ENCODE measurements around the gene ARHGEF2.
A peak's percentile ranks its signal among the peaks of the same experiment; 100 is the strongest.

The ARHGEF2 gene

DNA sequence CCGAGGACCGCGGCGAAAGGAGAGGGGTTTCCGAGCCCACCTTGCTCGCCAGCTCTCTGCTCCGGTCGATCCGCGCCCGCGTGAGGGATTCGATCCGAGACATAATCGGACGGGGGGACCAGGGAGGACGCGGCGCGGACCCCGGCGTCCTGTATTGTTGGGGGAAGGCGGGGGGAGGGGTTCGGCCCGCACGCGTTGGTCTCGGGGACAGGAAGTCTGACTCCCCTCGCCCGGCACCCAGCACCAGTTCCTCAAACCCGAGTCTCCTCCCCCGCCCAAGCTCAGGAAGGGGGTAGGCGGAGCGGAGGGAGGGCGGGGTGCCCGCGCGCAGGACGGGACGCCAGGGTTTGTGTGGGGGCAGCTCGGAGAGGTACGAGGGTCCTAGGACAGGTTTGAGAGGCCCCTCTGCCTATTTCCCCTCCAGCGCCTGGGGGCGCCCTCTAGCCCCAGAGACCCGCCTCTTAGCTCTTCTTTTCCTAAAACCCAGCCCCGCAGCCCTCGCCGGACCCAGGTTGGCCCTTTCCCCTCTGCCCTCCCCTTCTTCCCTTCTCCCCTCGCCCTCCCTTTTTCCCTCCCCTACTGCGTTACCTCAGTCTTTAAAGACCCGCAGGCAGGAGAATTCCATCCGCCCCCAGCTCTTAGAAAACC, at the start of gene ARHGEF2:
Gene ARHGEF2 (minus strand): TSS at position 223 of the 648 bp plus-strand sequence. CDS start 120 bp downstream, at position 103.
- DNase-seq = no peak

DNA sequence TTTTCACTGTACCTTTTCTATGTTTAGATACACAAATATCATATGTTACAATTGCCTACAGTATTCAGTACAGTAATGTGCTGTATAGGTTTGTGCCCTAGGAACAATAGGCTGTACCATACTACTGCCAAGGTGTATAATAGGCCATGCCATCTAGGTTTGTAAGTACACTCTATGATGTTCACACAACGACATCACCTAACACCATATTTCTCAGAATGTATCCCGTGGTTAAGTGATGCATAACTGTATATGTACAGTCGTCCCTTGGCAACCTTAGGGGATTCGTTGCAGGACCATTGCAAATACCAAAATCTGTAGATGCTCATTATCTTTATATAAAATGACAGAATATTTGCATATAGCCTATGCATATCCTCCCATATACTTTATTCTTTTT, 48.2 kb upstream of the ARHGEF2 start:
- no peak for DNase-seq

DNA sequence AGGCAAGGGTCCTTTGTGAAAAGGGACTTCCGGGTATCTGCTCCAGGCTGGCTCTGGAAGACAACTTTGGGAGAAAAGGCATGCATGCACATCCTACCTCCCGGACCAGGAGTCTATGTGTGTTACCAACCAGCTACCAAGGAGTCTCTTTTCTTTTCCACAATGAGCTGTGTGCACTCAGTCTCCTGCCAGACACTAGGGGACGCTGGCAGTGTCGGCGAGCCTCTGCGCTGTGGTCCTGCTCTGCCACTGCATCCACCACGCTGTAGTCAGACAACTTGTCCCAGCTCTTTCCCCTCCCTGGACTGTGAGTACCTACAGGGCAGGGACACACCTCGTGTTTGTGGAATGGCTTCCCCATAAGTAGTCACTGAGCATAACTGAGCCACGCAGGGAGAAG, 47.5 kb upstream of the ARHGEF2 start:
- no peak for DNase-seq

DNA sequence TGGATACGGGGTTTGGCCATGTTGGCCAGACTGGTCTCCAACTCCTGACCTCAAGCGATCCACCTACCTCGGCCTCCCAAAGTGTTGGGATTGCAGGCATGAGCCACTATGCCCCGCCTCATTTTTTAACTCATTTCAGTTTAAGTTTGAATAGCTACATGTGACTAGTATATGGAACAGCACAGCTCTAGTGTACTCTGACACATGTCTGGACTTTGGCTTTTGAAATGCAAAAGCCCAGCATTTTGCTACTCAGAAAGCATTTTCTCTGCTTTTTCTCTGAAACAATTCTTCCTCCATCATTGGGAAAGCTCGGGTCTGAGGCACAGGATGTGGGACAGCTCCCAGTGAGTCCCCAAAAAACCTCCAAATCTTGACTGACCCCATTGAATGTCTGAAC, 46.5 kb upstream of the ARHGEF2 start:
- no peak for DNase-seq

DNA sequence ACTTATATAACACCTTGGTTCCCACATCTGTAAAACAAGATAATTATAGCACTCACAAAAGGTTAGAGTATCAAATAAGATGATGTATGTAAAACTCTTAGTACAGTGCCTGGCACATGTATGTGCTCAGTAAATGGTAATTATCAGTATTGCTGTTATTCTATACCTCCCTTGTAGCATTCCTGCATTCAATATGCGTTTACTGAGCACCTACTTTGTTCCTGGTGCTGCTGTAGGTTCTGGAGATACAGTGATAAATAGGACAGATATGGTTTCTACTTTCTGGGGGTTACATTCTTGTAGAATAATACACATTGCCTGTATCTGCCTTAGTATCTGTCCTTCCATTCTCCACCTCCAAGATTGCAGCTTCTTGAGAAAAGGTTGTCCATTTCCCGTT, 43.6 kb upstream of the ARHGEF2 start:
- no peak for DNase-seq

DNA sequence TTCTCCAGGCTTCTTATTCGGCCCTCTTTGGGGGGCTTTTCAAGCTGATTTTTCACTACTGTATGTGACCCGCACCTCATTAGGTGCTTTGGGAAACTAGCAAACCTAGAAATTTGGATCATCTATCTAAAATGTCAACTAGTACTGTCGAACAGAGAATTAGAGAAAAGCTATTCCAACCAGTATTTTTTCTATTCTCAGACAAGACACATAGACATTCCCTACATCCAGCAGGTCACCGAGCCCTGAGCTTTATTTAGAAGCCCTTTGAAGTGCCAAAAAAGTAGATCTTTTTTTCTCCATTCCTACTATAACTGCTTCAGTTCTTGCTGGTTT, 42.7 kb upstream of the ARHGEF2 start:
- no peak for DNase-seq

DNA sequence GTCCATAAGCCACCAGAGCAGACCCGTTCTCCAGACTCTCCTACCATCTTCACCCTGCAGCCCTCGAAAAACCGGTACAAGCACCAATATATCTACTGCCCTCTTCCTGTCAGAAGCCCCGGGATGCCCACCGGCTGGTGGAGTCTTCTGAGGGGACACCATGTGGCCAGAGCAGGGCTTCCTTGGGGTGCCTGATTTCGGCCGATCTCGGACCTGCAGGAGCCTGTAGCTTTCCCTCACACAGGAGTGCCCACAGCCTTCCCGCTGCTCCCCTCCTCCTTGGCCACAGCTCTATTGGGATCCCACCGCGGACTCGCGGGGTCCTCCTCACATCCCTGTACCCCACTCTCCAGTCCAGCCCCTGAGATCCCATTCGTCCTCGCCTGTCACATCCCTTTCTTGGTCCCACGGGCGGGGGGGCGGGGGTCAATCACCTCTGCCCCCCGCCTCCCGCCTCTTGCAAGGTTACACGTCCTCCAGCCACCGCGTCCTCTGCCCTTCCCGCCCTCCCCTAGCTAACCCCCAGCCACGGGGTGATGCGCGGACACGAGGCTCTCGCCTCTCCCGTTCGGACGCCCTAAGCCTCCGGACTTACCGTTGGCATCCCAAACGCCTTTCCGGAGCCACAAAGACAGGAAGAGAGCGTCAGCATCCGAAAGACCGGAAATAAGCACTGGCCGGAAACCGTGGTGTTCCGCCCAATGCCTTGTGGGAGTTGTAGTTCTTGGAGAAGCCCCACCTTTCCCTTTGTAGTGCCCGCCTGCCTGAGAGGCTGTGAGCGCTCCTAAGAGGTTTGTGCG, 42.1 kb upstream of the ARHGEF2 start, which contains the start of gene SSR2:
Gene SSR2 (minus strand): TSS at position 659 of the 800 bp plus-strand sequence. CDS start 784 bp downstream, outside the sequence.
- DNase-seq = peak; percentile 42 to 83

DNA sequence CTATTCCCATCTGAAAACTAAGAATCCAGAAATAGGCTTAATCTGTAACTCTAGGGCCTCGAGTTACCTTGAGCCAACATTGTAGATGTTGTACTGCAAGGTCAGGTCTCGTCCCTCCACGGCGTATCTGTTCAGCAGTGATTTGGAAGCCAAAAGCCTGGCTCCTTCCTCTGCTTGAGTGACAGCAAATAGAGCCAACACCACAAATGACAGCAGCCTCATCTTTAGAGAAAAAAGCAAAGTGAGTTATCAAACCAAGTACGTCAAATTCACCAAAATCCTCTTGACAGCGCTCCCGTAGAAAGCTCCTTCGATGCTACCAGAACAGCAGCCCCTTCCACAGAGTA, 41.6 kb upstream of the ARHGEF2 start:
- no peak for DNase-seq

DNA sequence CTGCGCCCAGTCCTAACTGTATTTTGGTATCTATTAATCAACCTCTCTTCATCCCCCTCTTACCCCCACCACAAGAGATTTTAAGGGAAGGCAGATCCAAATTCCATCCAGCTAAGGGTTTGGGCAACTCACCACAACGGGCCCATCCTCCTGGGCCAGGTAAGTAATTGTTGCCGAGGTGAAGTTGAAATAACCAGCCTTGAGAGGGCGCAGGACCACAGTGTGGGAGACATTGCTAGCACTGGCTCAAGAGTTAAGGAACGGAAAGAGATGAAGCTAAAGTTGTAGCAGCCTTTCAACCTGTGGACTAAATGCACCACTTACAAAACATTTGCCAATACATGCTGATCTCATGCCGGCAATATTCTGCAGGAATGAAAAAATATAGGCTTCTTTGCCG, 36.5 kb upstream of the ARHGEF2 start:
- no peak for DNase-seq

DNA sequence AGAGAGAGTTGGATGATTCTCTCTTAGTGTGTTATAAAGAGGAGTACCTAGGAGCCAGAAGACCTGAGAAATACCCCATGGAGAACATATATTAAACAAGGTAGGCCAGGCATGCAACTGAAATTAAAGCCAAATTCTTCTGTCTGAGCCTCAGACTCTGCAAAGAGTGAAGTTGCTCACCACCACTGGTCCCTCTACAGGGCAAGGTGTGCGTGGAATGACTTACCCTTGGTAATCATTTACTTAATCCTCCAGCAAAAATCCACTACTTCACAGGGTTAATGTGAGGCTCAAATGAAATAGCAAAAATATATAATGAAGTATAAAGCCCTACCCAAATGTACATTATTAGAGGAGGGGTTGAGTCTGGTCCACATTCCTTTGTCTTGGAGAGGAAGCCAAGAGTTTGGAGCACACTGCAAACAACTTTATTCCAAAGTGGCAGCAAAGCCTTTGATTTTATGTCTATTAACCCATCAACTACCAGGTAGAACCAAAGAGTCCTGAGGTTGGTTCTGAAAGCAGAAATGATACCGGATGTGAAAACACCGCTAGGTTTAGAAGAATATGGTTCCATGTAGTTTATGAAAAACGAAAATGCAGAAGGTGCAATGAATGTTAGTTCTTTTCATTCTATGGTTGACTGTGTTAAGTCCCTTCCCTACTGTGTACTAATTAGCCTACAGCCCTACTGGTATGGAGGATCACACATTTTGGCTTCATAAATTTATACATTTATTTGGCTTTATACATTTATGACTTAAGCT, 33.9 kb upstream of the ARHGEF2 start:
- no peak for DNase-seq

DNA sequence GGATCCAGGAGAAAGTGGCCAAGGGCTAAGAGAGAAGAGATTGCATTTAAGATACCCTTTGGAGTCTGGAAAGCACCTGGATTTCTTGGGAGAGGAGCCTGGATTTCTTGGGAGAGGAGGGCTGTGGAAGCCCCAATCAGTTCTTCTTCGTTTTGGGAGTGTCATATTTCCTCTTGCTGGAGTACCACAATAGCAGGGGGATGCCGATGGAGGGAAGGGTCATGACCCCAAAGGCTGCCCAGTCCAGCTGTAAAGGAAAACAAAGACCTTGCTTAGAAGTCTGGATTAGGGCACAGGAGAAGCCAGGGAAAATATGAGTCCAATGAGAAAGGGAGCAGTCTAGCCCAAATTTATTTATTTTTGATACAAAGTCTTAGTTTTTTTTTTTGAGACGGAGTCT, 31.1 kb upstream of the ARHGEF2 start:
- no peak for DNase-seq

DNA sequence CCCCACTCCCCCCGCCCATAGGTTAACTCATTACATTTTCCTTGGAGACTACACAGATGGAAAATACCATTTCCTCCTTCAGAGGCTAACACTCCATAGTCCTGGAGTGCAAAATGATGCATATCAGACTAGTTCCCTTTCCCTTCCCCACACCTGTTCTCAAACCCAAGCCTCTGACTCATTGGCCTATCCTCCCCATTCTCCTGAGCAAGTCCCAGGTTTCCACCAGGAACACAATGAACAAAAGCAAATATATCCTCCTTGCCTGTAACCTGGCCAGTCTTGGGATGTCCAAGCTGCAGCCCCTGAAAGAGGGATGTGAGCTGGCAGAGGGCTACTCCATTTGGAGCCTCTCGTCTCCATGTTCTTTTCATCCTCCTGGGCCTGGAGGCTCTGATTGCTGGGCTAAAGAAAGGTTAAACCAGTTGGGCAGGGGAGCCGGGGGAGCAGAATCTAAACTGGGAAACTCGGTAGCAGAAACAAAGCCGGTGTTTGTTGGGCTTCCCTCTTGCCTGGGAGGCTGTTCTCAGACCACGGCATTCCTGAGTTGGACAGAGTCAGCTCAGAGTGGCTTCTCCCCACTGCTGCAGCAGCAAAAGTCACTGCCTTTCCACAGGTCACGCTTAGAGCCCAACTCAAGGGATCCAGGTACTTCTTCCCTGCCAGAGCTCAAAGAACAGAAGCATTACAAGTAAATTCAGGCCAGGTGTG, 28.5 kb upstream of the ARHGEF2 start:
- no peak for DNase-seq

DNA sequence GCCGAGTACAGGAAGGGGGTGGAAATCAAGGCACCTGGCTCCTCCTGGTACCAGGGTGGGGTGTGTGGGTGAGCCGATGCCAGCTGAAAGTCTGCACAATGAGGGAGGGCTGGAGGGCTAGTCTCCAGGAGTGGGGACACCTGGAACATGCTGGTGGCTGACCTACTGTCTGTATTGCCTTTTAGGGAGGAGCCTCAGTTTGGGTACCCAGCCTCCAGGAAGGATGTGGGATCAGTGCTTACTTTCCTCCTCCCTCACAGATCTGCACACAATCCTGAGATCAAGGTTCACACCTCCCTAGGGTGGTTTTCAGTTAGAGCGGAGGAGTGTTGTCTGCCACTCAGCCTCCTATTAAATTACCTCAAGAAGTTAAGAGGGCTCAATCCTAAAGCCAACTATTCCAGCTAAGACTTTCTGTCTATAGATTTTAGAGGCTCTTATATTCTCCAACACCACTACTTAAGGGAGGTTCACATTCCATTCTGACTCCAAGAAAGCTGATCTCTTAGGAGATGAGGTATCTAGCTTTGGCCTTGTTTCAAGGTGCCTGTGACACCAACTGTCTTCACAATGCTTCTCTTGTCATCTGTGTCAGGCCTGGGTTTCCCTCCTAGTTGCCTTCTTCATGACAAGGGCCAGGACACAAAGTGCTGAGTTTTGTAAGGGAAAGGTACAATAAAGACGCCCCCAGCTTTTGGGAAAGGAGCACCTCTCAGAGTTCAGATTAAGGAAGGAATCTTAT, 26.7 kb upstream of the ARHGEF2 start:
- DNase-seq = no peak

DNA sequence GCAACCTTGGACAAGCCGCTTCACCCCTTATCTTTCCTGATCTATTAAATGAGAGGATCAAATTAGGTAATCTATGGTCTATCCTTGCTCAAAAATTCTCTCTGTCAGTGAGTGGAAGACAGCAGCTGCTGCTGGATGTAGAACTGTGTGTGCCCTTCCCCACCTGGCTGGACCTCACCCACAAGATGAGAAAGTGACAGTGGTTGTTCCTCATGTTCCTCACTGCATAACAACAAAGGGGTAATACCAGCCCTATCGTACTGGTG, 25.5 kb upstream of the ARHGEF2 start:
- DNase-seq = no peak

DNA sequence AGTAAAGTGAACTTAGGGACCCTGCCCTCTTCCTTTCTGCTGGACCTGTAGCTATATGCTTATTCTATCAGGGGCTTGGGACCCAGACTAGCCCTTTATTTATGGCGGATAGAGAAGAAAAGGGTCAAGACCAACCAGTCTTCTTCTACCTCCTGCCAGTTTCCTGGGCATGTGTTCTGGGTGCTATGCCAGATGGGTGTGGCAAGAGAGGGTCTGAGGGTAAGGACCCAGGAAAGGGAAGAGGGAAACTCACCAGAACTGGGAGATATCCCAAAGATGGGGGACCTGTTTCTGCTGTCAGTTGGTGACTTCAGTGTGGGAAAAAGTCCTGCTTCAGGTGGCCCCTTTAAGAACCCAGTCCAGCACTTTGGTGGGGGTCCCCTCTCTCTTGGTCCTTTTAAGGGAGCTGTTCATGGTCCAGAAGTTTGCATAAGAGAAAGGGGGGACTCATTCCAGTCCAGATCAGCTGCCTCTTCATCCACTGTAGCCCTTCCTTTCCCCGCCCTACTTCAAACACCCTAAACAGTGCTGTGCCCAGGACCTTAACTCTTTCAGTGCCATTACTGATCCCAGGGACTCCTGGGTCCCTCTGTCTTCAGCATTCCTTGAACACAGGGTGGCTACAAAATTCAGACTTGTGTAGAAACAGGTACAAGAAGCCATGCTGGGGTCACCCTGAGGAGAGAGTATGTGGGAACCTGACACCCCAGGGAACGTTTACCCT, 24.0 kb upstream of the ARHGEF2 start:
- DNase-seq = no peak

DNA sequence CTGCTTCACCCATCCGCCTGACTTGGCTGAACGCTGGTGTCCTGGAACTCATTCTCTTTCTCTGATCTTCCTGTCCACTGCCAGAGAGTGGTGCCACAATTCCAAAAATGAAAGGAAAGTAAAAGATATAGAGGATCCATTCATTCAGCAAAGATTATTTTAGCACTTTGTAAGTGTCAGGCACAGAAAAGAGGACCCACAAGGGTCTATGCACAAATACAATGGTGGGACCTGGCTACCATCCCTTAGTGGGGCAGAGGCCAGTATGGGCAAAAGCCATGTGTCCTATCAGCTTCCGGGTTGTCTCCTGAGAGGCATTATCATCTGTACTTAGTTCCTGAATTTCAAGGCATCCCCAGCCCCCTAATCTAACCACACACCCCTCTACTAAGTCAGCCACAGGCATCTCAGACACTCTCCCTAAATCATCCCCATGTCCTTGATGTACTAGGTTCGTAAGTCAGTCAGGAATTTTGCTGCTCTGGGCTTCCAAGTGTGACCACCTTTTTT, 23.4 kb upstream of the ARHGEF2 start:
- DNase-seq = no peak

DNA sequence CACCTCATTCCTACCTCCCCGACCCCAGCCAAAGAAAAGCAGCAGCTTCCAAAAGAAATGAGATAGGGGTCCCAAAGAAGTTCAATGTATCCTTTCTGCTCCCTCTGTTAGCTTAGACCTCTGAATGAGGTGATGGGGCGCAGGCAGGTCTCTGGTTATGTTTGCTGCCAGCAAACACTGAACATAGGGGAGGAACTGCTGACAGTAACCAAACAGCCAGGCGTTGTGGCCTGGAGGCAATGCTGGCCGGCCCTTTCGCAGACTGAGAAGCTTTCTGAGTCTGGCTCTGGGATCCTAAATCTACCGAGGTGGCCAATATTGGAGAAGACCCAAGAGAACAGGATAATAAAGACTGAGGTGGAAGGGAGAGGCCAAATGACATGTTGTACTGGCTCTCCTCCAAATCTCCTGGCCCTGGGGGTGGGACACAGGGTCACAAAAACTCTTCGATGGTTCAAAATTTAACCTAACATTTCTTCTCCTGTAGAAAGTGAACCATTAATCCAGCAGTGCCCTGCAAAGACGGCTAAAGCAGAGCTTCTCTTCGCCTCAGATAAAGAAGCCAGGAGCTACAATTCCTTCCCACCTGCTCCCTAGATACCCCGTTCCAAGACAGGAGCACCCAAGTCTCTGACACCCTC, 22.8 kb upstream of the ARHGEF2 start:
- DNase-seq = no peak

DNA sequence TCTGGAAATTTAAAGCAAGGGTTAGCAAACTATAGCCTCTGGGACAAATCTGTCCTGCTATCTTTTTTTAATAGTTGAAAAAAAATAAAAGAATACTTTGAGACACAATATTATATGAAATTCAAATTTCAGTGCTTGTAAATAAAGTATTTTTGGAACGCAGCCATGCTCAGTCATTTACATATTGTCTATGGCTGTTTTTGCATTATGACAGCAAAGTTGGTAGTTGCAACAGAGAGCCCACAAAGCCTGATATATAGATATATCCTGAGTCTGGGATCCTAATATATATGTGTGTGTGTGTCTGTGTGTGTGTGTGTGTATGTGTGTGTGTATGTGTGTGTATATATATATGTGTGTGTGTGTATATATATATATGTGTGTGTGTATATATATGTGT, 21.6 kb upstream of the ARHGEF2 start:
- no peak for DNase-seq

DNA sequence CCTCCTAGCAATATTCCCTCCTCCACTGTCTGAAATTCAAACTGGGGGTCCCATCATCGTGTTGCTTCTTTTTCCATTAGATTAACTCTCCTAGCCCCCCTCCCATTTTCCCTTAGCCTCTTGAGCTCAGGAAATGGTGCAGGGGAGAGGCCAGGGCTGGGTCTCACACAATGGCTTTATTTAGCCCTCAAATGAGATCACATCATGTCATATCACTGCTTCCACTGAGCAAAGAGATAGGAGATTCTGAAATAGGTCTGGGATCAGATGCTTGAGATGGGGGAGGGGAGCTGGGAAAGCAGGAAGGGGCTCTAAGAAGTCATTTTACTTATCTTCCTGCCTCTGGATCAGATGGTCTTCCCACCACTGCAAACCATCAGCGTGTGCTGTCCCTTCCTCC, 17.8 kb upstream of the ARHGEF2 start:
- no peak for DNase-seq

DNA sequence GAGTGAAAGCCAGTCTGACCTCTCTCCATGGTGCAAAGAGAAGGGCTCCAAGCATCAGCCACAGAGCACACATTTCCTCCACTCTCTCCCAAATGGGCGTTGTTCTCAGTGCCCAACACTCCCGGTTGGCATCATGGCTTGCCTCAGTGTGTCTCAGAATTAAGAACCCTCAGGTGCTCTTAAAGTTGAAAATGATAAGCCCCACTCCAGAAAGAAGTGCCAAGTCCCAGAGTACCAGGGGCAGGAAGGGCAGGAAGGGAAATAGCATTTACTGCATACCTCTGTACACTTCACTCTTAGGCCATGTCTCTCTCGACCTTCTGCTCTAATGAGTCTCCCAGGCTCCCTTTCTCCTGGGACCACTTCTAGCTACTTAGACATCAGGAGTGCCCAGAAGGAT, 15.2 kb upstream of the ARHGEF2 start:
- DNase-seq = no peak

DNA sequence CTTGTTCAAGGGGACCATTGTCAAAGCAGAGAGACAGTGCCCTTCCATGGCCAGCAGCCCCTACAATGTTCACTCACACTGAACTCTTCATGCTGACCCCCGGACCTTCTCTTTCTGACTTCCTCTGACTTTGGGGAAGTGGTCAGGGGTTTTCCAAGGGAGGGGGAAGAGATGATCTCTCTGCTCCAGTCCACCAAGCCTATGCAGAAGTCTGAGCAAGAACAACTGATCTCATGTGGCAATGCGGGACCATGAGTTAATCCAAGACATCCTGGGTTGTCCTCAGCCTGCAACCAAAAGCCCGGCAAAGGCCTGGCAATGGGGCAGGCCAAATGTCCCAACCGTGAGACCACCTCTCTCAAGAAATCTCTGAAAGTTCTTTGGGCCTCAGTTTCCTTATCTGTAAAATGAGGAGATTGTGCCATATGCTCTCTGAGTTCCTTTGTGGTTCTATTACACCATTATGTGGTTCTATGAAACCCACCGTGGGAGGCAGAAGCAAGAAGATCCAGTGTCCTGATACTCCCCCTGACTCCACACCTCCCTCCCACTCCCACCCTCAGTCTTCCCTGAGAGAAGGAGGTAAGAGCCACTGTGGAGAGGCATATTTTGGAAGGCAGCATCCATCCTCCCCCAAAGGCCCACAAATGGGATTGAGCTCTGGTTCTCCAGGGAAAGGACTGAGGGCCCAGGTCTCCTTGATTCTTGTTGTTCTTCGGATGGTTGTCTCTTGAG, 11.8 kb upstream of the ARHGEF2 start:
- no peak for DNase-seq

All from cerebellar nuclear complex (tissue), 1 donor.